Globus pallidus (tissue), 1 donor: Measurements from ENCODE around the gene RUFY3.
"Not testable (repeated sequence)": the region's sequence is repeated elsewhere in the genome, so short reads cannot be mapped to it uniquely, and the experiment has no call there.

Source experiments
- DNase-seq: peaks from one replicate; pipeline ENCODE4 v3.0.0-alpha.2; 2015; ENCODE audit warnings: low spot score

RUFY3 gene

DNA sequence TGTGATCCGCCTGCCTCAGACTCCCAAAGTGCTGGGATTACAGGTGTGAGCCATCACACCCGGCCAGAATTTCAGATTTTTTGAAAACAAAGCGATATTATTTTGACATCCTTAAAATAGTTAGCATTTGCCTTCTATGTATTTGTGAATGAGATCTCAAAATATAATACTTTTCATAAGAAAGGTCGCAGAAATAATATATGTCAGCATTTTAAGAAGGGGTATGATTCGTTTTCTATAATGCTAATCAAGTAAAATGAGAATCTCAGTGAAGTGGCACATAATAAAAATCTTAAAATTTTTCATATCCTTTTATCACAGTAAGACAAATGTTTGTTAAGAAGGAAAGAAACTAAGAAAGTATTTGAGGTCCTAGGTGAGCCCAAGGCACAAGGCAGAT, 65.7 kb downstream of the RUFY3 start:
- DNase-seq: no peak

DNA sequence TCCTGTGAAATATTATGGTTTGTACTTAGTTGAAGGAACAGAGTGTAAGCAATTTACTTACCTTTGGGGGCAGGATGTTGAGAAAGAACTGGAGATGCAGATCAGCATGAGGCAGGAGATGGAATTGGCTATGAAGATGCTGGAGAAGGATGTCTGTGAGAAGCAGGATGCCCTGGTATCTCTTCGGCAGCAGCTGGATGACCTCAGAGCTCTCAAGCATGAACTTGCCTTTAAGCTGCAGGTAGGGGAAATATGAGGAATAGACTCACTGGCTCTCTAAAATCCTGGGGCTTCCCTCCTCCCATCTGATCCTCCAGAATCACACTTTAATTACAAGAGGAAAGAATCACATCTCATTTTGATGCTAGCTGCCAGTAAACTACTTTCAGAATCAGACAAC, 67.0 kb downstream of the RUFY3 start:
- DNase-seq: no peak

DNA sequence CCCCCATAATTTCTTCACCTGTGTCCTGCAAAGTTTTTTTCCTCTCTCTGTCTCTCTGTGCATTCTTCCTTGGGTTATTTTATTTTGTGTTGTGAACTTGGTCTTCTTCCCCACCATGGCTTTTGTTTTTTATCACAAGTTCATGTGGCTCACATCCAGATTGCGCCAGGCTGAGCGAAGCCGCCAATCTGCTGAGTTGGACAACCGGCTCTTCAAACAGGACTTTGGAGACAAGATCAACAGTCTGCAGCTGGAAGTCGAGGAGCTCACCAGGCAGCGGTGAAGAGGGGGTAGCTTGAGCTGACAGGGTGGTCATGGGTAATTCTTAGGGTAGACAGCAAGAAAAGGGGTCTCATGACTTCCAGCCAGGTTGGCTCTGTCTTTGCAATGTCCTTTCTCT, 71.9 kb downstream of the RUFY3 start:
- no peak for DNase-seq

DNA sequence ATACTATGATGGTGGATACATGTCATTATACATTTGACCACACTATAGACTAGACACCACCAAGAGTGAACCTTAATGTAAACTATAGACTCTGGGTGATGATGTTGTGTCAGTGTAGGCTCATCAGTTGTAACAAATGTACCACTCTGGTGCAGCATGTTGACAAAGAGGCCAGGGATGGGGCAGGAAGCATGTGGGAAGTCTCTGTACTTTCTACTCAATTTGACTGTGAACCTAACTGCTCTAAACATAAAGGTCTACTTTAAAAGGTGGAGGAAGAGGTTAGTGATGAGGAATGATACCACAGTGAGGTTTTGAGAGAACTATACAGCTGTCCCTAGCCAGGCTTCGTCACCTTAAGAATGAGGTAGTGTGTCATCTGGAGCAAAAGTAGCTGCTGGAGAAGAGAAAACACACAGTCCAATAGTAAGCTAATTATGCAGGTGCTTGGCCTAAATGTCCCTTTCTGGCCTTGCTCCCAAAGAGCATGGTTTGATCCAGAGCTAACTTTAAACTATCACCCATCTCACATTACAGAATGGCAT, 79.6 kb downstream of the RUFY3 start:
- DNase-seq: no peak

DNA sequence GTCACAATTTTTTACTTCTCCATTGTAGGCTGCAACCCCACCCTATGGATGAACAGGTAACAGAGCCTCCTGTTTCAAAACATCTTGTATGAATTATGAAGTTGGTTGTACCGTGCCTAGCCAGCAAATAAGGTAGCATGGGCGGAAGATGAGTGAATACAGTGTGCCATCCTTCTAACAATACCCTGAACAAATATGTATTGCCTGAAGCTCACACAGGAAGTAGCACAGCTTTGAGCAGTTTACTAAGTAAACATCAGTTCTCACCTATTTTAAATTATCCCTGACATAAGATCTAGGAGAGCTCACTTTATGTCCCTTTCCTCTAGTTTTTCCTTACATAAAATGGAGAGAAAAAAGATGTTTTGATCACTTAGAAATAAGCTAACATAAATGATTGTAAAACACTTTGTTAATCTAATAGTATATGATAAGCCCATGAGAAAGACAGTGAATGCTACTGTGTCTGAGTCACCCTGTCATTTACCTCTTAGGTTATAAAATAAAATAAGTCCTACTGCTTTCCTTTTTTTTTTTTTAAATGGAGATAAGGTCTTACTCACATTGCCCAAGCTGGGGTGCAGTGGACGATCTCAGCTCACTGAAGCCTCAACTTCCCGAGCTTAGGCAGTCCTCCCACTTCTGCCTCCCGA, 81.3 kb downstream of the RUFY3 start:
- DNase-seq: no peak

DNA sequence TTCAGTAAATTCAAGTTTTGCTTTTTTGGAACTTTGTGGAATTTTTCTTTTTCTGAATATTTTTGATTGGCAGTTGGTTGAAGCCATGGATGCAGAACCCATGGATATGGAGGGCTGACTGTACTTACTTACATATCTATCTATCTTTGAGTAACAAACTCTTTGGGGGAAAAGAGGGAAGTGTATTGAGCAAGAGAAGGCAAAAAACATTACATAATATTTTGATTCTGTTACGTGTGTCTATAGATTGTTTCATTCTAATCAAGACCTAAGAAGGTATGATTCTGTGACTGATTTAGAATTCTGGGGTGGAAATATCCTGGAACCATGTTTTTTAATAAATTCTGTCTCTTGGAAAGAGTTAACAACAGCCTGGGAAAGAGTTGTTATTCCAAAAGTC, 86.4 kb downstream of the RUFY3 start:
- no peak for DNase-seq

DNA sequence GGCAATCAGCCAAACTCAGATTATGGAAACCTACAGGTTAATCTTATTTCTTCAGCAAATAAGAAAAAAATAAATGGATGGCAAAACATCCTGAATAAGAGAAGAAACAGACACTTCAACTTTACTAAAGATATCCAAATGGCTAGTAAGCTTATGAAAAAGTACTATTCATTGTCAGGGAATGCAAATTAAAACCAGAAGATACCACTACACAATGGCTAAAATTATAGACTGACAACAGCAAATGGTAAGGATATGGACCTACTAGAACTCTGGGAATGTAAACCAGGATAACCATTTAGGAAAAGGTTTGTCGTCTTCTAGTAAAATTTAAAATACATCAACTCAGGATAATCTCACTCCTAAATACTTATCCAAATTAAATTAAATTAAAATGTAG, 93.6 kb downstream of the RUFY3 start:
- DNase-seq: no peak

DNA sequence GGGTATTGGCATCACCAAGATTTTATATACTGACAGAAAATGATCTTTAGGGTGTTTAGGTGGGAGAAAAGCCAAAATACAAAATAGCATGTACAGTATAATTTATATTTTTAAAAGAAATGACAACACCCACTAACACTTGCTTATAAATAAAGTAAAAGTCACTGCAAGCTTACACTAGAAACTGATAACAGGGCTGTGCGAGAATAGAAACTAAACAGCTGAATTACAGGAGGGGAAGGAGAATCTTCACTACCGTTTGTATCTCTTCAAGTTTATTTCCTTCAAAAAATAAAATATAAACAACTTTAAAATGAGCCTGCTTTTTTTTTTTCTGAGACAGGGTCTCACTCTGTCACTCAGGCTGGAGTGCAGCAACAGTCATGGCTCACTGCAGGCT, 95.1 kb downstream of the RUFY3 start:
- DNase-seq: no peak

DNA sequence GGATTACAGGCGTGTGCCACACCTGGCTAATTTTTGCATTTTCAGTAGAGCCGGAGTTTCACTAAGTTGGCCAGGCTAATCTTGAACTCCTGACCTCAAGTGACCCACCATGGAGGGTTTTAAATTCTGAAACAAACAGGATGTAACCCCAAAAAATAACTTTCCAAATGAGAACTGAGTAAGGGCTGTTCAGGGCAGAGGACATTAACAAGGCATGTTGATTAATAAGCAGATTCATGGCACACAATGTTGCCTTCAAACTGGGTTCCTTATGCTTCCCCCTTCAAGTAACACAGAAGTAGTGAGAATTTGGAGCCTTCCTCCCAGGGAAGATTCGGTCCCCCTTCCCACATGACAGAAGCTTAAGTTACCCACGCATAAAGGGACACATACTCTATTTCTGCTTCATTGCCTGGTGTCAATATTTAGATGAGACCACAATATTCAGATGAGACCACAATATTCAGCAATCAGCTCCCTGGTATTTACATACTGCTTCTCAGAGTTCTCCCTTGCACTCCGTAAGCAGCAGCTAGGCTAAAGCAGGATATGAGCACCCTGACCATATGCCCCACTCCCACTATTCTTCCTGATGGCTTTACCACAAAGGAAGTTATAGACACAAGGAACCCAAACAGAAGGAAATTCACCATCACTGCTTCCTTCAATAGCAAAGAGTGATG, 96.5 kb downstream of the RUFY3 start:
- DNase-seq: no peak

DNA sequence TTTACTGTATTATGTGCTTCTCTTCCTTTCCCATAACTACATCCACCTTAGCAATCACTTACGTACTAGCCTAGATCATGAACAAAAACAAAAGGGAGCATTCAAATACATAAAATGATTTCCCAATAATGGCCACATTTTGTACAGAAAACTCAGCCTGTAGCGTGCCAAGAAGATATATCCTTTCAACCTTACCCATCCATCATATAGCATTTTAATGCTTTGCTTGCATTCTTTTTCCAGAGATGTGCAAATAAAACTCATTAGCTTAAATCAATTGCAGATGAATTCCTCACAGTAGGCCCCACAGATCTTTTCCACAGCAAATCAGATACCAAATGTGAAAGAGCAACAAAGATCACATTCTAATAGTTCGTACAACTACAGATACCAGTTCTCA, 97.2 kb downstream of the RUFY3 start:
- no peak for DNase-seq

DNA sequence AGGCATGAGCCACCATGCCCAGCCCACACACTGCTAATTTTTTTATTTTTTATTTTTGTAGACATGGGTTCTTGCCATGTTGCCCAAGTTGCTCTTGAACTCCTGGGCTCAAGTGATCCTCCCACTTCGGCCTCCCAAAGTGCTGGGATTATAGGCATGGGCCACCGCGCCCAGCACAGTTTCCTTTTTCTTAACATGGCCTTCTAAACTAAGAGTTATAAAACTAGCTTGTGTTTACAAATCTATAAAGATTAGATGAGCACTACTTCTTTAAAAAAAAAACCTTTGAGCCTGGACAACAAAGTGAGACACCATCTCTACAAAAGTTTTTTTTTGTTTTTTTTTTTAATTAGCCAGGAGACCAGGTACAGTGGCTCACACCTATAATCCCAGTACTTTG, 107.3 kb downstream of the RUFY3 start:
- DNase-seq: no peak

DNA sequence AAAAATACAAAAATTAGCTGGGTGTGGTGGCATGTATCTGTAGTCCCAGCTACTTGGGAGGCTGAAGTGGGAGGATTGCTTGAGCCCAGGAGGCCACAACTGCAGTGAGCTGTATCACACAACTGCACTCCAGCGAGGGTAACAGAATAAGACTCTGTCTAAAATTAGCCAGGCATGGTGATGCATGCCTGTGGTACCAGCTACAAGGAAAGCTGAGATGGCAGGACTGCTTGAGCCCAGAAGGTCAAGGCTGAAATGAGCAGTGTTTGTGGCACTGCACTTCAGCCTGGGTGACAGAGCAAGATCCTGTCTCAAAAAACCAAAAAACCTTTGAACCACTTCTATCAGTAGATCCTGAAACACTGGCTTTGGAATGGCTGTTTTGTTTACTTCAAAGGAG, 107.7 kb downstream of the RUFY3 start:
- no peak for DNase-seq

DNA sequence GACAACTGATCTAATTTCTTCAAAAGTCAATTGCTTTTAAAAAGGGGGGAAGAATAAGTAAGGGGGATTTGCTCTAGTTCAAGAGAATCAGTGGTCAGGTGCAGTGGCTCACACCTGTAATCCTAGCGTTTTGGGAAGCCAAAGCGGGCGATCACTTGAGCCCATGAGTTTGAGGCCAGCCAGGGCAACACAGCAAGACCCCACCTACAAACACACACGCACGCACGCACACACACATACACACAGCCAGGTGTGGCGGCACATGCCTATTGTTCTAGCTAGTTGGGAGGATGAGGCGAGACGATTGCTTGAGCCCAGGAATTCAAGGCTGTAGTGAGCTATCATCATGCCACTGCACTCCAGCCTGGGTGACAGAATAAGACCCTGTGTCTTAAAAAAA, 108.3 kb downstream of the RUFY3 start:
- no peak for DNase-seq

DNA sequence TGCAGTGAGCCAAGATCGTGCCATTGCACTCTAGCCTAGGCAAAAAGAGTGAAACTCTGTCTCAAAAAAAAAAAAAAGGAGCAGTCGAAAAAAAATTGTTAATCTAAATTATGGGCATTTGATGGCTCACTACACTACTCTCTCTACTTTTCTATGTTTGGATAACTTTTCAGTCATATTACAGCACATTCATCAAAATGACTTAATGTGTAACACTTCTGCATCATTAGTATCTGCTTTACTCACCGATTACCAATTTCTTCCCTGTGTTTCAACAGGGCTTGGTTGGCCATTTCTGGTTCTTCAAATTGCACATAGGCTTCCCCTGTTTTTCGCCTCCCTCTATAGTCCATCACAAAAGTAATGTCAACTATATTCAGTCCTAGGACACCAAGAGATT, 109.5 kb downstream of the RUFY3 start:
- no peak for DNase-seq

DNA sequence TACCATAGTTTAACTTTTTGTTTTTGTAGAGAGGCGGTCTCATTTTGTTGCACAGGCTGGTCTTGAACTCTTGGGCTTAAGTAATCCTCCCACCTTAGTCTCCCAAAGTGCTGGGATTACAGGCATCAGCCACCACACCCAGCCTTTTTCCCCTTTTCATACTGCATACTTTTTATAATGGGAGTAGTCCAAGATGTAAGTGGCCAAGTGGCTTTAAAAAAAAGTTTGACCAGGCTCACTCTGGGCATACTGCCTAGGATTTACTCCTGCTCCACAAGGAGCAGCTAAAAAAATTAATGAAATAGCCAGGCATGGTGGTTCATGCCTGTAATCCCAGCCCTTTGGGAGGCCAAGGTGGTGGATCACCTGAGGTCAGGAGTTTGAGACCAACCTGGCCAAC, 111.9 kb downstream of the RUFY3 start:
- no peak for DNase-seq

DNA sequence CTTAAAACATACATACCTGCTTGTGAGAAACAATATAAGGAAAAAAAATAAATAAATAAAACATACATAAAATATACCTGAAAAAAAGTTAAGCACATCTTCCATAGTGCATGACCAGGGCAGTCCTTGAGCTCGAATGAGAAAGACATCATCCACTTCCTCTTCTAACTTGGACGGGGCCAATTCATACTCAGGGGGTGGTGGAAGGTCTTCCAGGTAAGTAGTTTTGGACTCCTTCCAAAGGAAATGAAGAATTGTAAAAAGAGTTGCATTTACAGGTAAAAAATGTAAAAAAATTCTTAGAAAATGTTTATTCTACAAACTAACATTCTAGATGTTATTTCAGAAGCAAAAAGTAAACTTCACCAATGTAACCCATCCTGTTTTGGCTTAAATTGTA, 114.3 kb downstream of the RUFY3 start:
- DNase-seq: no peak

DNA sequence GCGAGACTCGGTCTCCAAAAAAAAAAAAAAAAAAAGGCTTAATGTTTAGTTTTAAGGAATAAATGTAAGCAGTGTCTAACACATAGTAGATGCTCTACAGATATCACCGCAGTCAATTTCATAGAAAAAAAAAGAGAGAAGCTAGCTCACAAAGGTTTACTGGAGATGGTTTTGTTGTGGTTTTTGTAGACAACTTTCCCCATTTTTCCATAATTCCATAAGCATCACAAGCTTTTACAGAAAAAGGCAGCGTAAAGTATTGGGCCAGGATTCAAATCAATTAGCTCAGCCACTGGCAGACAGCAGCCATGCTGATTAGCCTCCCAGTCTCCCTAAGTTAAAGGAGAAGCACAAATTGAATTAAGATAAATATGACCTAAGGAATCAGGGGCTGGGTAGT, 116.4 kb downstream of the RUFY3 start:
- no peak for DNase-seq

DNA sequence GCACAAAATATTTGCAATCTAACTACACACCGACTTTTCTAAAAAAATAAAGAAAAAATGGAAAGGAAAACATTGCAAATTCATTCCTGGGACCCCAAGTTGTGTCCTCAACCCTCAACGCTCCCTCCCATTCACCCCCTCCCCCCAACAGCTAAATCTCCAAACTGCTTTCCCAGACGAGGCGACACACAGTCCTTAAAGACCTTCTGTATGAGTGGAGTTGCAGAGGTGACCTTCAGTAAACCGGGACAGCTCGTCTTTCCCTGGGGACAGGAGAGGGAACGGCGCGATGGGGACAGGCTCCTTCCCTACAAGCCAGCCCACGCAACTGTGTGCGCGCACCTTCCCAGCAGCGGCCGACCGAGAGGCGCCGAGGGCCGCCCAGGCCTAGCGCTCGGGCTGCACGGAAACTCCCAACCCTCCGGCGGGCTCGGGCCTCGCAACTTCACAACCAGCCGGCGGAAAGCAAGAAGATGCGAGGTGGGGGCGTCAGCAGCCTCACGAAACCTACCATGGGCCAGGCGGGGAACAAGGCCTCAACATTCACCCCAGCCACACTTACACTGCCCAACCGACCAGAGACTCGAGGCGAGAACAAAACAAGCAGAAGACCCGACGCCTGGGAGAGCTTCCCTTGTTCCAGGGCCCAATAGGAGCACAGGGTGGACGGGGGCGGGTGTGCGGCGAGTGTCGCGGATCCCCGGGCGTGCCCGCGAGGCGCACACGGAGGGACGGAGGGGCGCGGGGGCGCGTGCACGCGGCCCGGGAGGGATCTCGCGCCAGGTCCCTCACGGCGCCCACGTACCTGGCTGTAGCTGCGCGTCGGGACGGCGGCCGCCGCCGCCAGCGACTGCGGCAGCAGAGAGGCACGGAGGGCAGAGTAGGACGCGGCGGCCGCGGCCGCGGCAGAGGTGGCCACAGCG, 117.2 kb downstream of the RUFY3 start:
- peak; percentile 39 for DNase-seq

DNA sequence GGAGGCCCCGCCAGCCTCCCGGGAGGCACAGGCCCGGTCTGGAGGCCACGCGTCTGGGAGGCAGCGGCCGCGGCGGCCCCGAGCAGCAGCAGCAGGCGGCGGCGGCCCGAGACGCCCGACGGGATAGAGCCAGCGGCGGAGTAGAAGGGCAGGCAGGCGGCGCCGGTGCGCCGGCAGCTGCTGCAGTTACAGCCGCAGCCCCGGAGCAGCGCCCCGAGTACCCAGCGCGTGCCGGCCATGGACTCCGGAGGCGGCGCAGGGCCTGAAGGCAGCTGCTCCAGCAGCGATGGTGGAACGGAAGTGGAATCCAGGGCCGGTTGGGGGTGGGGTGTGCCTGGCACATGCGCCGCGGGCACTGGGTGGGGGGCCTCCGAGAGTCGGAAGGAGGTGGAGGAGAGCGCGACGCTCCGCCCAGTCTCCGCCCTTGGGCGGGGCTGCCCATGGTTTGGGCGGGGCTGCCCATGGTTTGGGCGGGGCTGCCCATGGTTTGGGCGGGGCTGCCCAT, 117.9 kb downstream of the RUFY3 start, which contains the start of gene GRSF1:
GRSF1 (minus strand) TSS at position 302 of the 505 bp plus-strand sequence; CDS start at position 239, 63 bp downstream.
- DNase-seq: peak; percentile 94

DNA sequence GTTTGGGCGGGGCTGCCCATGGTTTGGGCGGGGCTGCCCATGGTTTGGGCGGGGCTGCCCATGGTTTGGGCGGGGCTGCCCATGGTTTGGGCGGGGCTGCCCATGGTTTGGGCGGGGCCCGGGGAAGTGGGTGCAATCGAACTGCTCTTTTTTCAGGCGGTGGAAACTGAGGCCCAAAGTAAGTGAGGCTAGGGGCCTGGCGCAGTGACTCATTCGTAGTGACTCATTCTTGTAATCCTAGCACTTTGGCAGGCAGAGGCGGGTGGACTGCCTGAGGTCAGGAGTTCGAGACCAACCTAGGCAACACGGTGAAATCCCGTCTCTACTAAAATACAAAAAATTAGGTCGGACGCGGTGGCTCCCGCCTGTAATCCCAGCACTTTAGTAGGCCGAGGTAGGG, 118.4 kb downstream of the RUFY3 start:
- peak; percentile 40 for DNase-seq

DNA sequence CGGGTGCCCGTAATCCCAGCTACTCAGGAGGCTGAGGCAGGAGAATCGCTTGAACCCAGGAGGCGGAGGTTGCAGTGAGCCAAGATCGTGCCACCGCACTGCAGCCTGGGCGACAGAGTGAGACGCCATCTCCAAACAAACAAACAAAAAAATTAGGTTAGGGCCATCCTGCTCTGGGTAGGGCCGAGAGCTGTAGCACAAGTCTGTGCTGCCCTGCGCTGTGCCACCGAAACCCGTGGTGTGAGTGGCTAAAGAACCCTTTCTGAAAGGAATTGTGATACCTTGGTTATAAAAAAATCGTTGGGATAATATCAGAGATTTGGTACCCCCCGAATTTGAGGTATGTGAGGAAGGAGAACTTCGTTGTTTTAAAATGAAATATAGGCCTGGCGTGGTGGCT, 118.9 kb downstream of the RUFY3 start:
- DNase-seq: not testable (repeated sequence)

DNA sequence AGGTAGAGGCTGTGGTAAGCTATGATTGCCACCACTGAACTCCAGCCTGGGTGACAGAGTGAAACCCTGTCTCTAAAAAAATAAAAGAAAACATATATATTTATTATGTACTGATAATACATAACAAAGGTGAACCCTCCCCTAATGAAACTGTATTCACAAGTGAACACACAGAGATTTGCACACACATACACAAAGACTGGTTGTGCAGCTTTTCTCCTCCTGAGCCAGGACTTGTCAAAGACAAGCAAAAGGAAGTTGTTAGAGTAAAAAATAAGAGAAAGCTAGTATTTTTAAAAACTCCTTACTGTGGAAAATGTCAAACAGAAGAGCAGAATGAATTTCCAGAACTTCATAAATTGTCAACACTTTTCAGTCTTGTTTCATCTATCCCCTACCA, 119.4 kb downstream of the RUFY3 start:
- DNase-seq: no peak
